Activated CD8-positive, alpha-beta memory T cell treated with anti-CD3 and anti-CD28 coated beads, Interleukin-2, amount 50 U/mL, for 24 hours (primary cell): Measurements from ENCODE around the gene WIPF2.

Source experiments
- DNase-seq: peaks from one replicate; pipeline ENCODE4 v3.0.0-alpha.2; 2020; ENCODE audit errors: extremely low read depth

Gene WIPF2

DNA sequence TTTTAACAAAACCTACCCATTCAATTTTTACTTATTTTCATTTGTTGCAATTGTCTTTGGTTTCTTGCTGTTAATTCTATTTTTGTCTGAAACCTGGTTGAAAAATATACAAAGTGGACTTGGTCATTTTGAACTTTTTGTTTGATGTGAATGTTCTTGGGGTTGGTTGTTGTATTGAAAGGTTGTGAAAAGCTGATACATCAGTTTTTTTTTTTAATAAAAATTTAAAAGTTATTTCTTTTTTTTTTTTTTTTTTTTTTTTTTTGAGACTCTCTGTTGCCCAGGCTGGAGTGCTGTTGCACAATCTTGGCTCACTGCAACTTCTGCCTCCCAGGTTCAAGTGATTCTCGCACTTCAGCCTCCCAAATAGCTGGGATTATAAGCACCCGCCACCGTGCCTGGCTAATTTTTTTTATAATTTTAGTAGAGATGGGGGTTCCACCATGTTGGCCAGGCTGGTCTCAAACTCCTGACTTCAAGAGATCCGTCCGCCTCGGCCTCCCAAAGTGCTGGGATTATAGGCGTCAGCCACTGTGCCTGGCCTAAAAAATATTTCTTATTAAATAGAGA, 28.9 kb downstream of the WIPF2 start:
- DNase-seq = no peak

DNA sequence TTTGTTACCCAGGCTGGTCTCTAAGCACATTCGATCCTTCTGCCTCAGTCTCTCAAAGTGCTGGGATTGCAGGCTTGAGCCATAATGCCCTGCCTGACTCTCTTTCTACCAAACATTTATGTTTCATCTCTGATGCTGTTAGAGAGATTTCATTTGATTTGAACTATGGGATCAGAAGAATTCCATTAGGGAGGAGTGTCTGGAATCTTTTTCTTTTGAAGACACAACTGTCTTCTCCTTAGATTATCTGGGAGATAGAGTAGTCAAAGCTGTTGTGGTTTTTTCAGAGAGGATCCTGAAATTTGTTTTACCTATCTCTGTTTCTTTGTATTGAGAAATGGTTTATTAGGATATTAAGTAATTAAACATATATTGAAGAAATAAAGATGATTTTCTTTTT, 29.4 kb downstream of the WIPF2 start:
- DNase-seq = no peak

DNA sequence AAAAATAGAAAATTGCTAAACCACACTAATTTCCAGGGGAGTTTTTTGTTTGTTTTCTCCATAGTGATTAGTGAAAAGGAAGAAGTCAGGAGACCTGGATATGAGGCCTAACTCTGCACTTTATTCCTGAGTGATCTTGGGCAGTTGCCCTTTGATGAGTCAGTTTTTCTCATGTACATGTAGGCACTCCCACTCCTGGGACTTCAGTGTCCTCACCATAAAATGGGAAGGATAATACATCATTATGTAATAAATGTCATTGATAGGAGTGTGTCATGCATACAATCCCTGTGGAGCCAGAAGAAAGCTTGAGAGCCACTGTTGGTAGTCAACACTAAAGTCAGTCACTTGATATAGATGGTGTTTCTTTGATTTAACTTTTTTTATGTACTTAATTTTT, 32.5 kb downstream of the WIPF2 start:
- DNase-seq = no peak

DNA sequence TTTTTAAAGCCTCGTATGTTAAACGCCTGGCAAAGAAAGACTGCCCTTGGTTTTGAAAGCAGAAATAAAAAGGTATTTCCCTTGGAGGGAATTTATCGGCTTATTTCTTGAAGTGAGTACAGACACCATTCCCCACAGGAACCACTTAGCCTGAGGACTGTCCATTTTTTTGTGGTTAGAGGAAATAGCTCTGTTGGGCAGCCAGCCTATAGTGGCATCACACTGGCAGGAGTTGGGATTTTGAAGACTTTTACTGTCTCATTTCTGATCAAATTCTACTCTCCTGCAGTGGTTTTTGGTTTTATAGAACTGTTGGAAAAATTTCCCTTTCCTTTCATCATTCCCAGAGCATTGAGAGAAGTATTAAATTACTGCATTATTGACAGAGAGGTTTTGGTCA, 34.5 kb downstream of the WIPF2 start:
- no peak for DNase-seq

DNA sequence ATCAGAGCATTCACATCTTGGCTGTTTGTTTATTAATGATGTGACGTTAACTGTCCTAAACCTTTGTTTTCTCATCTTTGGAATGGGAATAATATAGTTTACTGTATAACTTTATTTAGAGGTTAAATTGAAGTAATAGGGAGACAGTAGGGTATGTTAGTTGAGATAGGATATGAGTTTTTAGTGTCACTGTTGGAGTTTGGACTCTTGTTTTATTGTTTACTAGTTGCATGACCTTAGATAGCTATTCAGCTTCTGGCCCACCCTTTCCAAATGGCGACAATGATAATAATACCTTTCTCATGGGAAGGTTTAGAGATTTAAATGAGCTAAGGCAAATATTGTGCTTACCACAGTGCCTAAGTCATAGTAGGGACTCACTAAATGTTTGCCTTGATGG, 40.4 kb downstream of the WIPF2 start:
- DNase-seq = no peak

DNA sequence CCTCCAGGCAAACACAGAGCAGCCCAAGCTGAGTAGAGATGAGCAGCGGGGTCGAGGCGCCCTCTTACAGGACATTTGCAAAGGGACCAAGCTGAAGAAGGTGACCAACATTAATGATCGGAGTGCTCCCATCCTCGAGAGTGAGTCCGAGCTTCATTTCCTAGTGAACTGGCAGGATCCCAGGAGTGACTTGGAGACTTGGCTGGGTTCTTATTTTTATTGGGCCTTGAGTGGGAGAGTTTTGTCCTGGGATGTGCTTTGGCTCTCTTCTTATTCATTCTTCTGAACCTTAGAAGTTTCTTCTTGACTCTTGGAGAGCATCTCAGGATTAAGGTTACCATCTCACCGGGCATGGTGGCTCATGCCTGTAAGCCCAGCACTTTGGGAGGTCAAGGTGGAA, 41.4 kb downstream of the WIPF2 start:
- no peak for DNase-seq

DNA sequence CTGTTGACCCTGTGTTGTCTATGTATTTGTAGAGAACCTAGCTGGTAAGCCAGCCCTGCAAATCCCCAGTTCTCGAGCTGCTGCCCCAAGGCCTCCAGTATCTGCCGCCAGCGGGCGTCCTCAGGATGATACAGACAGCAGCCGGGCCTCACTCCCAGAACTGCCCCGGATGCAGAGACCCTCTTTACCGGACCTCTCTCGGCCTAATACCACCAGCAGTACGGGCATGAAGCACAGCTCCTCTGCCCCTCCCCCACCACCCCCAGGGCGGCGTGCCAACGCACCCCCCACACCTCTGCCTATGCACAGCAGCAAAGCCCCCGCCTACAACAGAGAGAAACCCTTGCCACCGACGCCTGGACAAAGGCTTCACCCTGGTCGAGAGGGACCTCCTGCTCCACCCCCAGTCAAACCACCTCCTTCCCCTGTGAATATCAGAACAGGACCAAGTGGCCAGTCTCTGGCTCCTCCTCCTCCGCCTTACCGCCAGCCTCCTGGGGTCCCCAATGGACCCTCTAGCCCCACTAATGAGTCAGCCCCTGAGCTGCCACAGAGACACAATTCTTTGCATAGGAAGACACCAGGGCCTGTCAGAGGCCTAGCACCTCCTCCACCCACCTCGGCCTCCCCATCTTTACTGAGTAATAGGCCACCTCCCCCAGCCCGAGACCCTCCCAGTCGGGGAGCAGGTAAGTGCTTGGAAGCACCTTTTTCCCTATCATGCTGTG, 45.5 kb downstream of the WIPF2 start:
- DNase-seq = no peak

DNA sequence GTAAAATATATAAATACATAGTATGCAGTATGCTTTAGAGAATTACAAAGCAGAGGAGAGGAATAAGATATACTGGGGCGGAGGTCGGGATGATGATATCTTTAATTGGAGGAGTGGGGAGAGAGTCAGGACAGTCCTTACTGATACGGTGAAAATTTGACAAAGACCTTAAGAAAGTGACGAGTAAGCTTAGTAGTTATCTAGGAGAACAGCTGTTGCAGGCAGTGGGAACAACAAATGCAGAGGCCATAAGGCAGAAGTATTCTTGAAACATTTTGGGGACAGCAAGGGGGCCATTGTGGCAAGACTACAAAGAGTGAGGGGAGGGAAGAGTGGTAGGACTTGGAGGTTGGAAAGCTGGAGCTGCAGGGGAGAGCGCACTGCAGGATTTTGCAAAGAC, 46.2 kb downstream of the WIPF2 start:
- DNase-seq = no peak

DNA sequence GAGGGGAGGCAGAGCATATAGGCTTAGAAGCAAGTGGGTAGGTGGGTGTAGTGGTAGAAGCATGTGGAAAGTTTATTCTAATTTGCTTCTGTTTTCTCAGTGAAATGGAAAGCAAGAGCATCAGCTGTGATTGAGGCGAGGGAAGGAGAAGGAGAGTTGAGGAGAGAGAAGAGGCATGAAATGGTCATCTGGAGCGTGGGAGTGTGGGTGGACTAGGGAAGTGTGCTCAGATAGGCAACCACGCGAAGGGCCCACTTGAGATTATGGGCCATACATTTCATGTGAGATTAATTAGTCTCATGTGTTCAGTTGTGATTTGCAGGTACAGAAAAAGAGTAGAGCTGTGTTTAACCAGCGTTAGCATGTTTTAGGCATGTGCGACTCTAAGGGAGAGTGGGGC, 47.8 kb downstream of the WIPF2 start:
- DNase-seq = no peak

DNA sequence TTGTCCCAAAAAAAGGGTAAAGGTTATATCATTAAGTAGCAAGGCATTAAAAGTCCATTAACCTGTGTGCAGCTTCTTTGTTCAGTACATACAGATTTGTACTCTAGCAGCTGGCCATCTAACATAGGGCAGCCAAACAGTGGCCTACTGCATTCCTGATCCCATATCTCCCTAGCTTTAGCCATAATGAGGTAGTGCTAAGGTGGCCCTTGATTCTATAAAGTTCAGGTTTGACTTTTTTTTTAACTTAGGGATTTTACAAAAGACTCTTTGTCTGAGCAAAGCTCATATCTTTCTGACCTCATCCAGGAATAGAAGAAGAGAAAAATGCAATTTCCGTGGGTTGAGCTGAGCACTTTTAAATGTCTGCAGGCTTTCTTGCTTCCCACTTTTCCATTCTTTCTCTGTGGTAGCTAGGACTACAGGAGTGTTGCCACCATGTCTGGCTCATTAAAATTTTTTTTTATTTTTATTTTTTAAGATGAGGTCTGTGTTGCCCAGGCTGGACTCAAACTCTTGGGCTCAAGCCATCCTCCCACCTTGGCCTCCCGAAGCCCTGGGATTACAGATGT, 49.1 kb downstream of the WIPF2 start:
- no peak for DNase-seq

DNA sequence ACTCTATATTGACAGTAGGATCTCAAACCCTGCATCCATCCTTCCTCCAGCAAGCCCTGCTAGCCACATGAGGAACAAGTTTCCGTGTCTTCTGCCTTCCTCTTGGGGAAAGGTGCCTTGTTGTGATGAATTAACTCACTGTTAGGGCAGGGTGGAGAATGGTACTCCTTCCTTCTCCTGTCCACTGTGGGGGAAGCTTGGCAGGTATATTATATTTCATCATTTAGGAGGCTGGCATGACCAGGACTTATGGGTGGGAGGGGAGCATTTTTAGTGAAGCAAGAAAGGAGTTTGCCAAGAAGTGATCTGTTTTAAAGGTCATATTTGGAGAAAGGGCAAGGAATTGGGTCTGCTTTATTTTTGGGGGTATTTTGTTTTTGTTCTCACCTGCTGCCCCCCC, 59.3 kb downstream of the WIPF2 start:
- DNase-seq = no peak

DNA sequence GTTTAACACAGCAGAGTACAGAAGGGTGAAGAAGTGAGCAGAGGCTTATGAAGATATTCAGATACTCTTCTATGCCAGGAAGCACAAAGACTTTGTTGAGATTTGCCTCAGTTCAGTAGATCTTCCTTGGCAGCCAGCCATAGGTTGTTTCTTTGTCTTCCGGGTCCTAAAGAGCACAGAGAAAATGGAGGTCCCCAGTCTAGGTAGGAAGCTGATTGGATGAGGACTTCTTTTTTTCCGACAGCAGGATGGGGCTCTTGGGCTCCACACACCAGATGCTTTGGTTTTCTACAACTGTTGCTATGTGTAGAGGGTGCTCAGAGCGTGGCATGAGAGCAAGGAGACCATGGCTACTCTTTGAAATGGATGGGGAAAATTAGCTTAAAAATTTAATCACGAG, 60.3 kb downstream of the WIPF2 start:
- DNase-seq = no peak

DNA sequence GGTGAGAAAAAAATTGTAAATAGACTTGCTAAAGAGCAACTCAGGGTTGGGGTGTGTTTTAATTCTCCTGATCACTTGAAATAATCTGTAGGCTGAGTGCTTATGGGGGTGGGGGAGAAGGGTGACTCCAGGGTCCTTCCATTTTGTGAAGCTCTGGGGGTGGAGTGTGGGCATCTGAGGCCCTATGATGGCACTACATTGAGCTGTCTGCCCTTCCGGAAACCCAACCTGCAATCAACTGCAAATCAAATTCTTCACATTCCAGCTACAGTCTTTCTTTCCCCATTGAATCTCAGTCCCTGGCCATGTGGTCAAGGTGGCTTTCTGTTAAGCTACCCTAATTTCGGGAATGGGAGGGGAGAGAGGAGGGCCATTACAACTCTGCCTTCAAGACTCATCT, 62.6 kb downstream of the WIPF2 start:
- DNase-seq = no peak

DNA sequence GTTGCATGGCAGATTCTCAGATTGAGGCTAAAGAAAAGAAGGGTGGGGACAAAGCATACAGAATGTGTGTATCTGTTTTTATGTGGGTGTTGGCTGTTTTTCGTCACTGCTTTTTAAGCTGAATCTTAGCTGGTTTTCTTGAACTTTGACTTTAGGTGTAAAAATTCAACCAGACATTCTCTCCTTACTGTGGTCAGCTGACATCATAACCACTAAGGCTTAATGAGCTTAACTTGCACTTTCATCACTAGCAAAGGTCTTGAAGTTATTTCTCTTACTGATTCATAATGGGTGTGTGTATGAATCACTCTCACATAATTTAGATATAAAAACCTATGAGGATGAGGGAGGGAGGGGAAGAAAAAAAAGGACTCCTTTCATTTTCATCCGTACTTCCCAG, 64.6 kb downstream of the WIPF2 start:
- DNase-seq = no peak

DNA sequence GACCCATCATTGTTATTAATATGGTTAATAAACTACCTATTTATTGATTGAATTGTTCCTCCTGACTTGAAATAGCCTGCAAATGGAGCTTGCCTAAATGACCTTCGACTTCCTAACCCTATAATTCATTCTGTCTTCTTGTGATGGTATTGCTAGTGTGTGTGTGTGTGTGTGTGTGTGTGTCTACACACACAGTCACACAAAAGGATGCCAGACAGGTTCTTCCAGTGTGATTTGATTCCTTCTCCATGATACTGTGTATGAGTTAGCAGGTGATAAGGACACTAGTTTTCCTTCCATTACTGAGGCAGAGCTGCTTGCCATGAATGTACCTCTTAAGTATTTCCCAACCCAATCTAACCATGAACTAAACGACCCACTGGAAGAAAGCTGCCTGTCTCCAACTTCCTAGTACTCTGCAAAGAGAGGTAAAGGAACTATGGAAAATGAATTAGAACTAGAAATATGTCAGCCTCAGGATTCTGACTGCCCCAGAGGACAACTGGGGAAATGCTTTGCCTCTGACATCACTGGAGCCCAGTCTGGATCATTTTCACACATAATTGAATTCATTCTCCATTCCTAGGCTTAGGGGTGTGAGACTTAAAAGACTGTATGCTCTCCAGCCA, 65.1 kb downstream of the WIPF2 start:
- DNase-seq = no peak

DNA sequence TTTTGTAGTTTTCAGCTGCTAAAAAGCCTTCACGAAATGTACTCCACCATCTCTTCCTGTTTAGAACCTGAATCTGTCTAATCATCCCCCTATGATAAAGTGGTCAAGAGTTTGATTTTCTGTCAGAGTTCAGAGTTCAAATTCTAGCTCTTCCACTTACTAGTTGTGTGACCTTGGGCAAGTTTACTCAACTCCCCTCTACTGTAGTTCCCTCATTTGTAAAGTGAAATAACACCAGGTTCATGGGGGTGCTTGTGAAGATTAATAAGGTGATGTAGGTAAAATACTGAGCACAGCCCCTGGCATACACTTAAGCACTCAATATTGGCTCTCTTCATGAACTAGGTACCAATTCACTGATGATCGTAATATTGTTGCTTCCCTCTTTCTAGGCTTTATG, 67.4 kb downstream of the WIPF2 start:
- no peak for DNase-seq

DNA sequence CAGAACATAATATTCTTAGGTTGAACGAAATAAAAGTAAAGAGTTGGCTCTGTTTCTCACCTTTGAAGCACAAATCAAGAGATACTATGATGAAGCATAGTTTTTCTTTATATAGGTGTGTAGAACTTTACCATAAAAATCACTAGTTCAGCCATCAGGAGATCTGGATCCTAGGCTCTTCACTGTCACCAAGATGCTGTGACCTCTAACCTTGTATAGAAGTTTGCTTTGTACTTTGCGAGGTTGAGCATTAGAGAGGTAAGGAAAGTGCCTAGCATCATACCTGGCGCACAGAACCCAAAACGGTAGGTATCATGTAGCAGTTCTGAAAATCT, 68.0 kb downstream of the WIPF2 start:
- no peak for DNase-seq

DNA sequence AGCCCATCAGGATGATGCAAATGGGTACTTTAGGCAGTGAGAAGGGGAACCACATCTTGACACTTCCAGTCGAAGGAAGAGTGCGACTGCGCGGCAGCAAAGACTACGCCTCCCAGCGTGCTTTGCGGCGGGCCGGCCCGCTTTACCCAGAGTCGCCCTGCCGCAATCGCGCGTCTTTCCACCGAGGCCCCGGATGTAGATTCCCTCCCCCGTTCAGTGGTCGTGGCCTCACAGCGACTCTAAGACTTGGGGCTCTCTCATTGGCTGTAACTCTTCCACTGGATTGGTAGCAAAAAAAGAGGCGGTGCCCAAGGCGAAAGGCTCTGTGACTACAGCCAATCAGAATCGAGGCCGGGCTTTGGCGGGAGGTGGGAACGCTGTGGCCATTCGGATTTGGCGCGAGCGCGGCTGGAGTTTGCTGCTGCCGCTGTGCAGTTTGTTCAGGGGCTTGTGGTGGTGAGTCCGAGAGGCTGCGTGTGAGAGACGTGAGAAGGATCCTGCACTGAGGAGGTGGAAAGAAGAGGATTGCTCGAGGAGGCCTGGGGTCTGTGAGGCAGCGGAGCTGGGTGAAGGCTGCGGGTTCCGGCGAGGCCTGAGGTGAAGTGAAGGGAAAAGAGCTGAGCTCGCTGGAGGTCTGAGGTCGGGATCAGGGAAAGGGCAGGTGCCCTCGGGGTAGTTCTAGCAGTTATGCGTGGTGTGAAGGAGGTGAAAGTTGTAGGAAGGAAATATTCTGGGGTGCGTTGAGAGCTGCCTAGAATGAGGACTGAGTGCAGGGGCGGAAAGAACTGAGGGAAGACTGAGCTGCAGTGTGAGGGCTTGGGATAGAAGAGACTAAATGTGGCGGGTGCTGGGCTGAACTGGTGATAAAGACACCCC, 68.6 kb downstream of the WIPF2 start, which contains the start of gene CDC6:
CDC6 (plus strand) TSS at position 386 of the 876 bp plus-strand sequence. CDS start 1,542 bp downstream, outside the sequence.
- DNase-seq = peak; percentile 98

DNA sequence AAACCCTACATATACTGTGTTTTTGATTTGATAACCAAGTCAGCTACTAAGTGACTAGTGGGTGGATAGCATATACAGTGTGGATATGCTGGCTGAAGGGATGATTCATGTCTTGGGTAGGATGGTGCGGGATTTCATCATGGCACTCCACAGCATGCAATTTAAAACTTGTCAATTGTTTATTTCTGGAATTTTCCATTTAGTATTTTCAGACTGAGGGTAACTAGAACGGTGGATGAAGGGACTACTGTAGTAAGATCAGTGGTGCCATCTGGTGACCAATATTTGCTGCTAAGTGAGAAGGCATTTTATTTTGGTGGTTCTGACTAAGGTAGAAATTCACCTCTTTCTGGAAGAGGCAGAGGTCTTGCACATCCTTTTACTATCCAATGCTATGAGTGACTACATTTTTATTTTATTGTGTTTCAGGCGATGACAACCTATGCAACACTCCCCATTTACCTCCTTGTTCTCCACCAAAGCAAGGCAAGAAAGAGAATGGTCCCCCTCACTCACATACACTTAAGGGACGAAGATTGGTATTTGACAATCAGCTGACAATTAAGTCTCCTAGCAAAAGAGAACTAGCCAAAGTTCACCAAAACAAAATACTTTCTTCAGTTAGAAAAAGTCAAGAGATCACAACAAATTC, 71.7 kb downstream of the WIPF2 start:
- DNase-seq = no peak

DNA sequence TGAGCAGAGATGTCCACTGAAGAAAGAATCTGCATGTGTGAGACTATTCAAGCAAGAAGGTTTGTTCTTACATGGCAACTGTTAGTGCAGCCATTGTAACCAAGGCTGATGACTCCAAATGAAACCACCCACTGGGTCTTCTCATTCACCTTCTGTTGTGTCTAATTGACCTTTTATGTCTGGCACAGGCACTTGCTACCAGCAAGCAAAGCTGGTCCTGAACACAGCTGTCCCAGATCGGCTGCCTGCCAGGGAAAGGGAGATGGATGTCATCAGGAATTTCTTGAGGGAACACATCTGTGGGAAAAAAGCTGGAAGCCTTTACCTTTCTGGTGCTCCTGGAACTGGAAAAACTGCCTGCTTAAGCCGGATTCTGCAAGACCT, 72.2 kb downstream of the WIPF2 start:
- DNase-seq = no peak

DNA sequence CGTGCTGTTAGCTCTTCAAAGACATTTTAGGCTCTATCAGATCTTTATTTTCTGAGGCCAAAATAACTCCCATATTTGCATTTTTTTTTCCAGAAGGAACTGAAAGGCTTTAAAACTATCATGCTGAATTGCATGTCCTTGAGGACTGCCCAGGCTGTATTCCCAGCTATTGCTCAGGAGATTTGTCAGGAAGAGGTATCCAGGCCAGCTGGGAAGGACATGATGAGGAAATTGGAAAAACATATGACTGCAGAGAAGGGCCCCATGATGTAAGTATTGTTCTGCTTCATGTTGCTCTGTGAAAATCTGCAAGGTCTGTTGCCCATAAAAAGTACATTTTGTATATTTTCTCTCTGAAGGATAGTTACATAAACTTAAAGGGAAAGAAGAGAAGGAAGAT, 74.3 kb downstream of the WIPF2 start:
- DNase-seq = no peak
